ENCODE results near the gene WLS. TPM values are rescaled to one million over a fixed set of nuclear protein-coding genes. Genes with fewer than 3 reads are reported as not detected.

WLS gene
- total and polyA plus RNA-seq, 2 experiments from 2014 or later, result 0.87 to 1.2 TPM

- H3F3A ChIP-seq (replicated peaks; ENCODE audit: low read depth), result no peaks in the 10 kb centered on the region
- ATAC-seq (no peak), DNase-seq (ENCODE audit: low spot score) (no peak)
- no peak for TF ChIP-seq STAT1 (IDR thresholded peaks at IDR 0.05; ENCODE audit: unreplicated experiment)
- no peak for TF ChIP-seq CREB1 (CRISPR knock-in tag; IDR thresholded peaks at IDR 0.05; ENCODE audit: low read depth)
- H3K4me1 ChIP-seq (ENCODE audit: insufficient read depth), result no peaks in the 10 kb centered on the region
- Mint-ChIP-seq H3K36me3 (ENCODE audit: low read depth) (no peaks in the 10 kb centered on the region; the same call in 2 of the 3 replicates), H3K9me3 (no peaks in the 10 kb centered on the region), H3K27me3 (ENCODE audit: insufficient read depth, low read depth, poor library complexity) (no peaks in the 10 kb centered on the region), H3K4me1 (peaks cover 4% of the 10 kb centered on the region), H3K4me3 (no peak overlapping the region), H3K27ac (no peak overlapping the region)
- H3K4me2 ChIP-seq, result no peak overlapping the region
- no peaks in the 10 kb centered on the region for H4K20me1 ChIP-seq (replicated peaks; ENCODE audit: insufficient read depth)
- no peak overlapping the region for H2AFZ ChIP-seq
- no peak overlapping the region for H3K4me3 ChIP-seq
- H3K79me2 ChIP-seq (replicated peaks; ENCODE audit: insufficient read depth), result no peaks in the 10 kb centered on the region
- H3K36me3 ChIP-seq (ENCODE audit: insufficient read depth), result no peaks in the 10 kb centered on the region
- no peaks in the 10 kb centered on the region for H3K27me3 ChIP-seq (ENCODE audit: insufficient read depth)
- H3K9me2 ChIP-seq (ENCODE audit: insufficient read depth), result 0 out of 2 replicates have a peak, but pooled peaks cover 7% of the 10 kb centered on the region
- H3K27ac ChIP-seq (ENCODE audit: low read depth), result no peak overlapping the region
Measured at GRCh38 chr1:68083686-68084085, 148.6 kb downstream of the WLS start.

DNA sequence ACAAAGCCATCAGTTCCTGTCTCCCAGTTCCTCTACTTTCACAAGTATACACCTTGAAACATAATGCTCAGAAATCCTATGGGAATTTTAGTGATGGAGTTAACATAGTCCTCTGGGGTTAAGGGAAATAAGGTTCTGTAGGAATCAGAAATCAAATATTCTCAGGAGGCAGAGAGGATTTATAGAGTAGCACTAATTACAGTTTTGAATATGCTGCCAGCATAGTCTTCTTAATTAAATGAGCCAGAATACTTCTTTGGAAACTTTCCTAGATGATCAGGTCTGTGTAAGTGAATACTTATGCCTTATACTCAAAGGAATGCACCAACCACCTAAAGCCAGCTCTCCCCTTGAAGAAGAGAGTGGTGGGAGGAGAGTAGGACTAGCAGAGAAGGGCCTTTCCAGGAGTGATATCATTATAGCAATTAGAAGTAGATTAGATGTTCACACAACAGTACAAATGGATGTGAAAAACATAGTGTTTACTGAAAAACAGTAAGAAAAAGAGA, 150.5 kb downstream of the WLS start:
- no peak for DNase-seq (ENCODE audit: low spot score)
- Mint-ChIP-seq H3K36me3 (ENCODE audit: low read depth) (no peaks in the 10 kb centered on the region; the same call in 2 of the 3 replicates), H3K9me3 (no peaks in the 10 kb centered on the region), H3K27ac (no peak overlapping the region), H3K4me1 (peaks cover 4% of the 10 kb centered on the region), H3K4me3 (no peak overlapping the region), H3K27me3 (ENCODE audit: insufficient read depth, low read depth, poor library complexity) (peaks cover 1% of the 10 kb centered on the region)
- Histone ChIP-seq H3K4me3 (no peak overlapping the region), H4K20me1 (replicated peaks; ENCODE audit: insufficient read depth) (0 out of 2 replicates have a peak, but pooled peaks cover 3% of the 10 kb centered on the region), H3K27me3 (ENCODE audit: insufficient read depth) (no peaks in the 10 kb centered on the region), H3K4me1 (ENCODE audit: insufficient read depth) (no peaks in the 10 kb centered on the region), H3K27ac (ENCODE audit: low read depth) (no peak overlapping the region), H3K4me2 (no peak overlapping the region), H3K9me2 (ENCODE audit: insufficient read depth) (peaks cover 12% of the 10 kb centered on the region; the same call in 1 of the 2 replicates), H3F3A (replicated peaks; ENCODE audit: low read depth) (no peaks in the 10 kb centered on the region), H3K36me3 (ENCODE audit: insufficient read depth) (no peaks in the 10 kb centered on the region), H2AFZ (no peak overlapping the region), H3K79me2 (replicated peaks; ENCODE audit: insufficient read depth) (no peaks in the 10 kb centered on the region)
- ATAC-seq, result no peak
- TF ChIP-seq EZH2phosphoT487 (IDR thresholded peaks at IDR 0.05; ENCODE audit: unreplicated experiment) (no peak), POLR2AphosphoS5 (IDR thresholded peaks at IDR 0.05; ENCODE audit: low read depth) (no peak), STAT1 (IDR thresholded peaks at IDR 0.05; ENCODE audit: unreplicated experiment) (no peak), NANOG (IDR thresholded peaks at IDR 0.05; ENCODE audit: borderline replicate concordance) (no peak), ZNF114 (CRISPR knock-in tag; IDR thresholded peaks at IDR 0.05) (no peak), CREB1 (CRISPR knock-in tag; IDR thresholded peaks at IDR 0.05; ENCODE audit: low read depth) (no peak), ETS1 (IDR thresholded peaks at IDR 0.05) (no peak), JUNB (IDR thresholded peaks at IDR 0.05; ENCODE audit: unreplicated experiment) (no peak), ZNF331 (CRISPR knock-in tag; IDR thresholded peaks at IDR 0.05; ENCODE audit: low read depth) (no peak), EZH2 (IDR thresholded peaks at IDR 0.05; ENCODE audit: low read depth, unreplicated experiment) (no peak)
- TF ChIP-seq, protein P1, sequence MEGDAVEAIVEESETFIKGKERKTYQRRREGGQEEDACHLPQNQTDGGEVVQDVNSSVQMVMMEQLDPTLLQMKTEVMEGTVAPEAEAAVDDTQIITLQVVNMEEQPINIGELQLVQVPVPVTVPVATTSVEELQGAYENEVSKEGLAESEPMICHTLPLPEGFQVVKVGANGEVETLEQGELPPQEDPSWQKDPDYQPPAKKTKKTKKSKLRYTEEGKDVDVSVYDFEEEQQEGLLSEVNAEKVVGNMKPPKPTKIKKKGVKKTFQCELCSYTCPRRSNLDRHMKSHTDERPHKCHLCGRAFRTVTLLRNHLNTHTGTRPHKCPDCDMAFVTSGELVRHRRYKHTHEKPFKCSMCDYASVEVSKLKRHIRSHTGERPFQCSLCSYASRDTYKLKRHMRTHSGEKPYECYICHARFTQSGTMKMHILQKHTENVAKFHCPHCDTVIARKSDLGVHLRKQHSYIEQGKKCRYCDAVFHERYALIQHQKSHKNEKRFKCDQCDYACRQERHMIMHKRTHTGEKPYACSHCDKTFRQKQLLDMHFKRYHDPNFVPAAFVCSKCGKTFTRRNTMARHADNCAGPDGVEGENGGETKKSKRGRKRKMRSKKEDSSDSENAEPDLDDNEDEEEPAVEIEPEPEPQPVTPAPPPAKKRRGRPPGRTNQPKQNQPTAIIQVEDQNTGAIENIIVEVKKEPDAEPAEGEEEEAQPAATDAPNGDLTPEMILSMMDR (conservative IDR thresholded peaks at IDR 0.05; ENCODE audit: low read depth in 2 of 2), result no peak
- TF ChIP-seq, protein P2, sequence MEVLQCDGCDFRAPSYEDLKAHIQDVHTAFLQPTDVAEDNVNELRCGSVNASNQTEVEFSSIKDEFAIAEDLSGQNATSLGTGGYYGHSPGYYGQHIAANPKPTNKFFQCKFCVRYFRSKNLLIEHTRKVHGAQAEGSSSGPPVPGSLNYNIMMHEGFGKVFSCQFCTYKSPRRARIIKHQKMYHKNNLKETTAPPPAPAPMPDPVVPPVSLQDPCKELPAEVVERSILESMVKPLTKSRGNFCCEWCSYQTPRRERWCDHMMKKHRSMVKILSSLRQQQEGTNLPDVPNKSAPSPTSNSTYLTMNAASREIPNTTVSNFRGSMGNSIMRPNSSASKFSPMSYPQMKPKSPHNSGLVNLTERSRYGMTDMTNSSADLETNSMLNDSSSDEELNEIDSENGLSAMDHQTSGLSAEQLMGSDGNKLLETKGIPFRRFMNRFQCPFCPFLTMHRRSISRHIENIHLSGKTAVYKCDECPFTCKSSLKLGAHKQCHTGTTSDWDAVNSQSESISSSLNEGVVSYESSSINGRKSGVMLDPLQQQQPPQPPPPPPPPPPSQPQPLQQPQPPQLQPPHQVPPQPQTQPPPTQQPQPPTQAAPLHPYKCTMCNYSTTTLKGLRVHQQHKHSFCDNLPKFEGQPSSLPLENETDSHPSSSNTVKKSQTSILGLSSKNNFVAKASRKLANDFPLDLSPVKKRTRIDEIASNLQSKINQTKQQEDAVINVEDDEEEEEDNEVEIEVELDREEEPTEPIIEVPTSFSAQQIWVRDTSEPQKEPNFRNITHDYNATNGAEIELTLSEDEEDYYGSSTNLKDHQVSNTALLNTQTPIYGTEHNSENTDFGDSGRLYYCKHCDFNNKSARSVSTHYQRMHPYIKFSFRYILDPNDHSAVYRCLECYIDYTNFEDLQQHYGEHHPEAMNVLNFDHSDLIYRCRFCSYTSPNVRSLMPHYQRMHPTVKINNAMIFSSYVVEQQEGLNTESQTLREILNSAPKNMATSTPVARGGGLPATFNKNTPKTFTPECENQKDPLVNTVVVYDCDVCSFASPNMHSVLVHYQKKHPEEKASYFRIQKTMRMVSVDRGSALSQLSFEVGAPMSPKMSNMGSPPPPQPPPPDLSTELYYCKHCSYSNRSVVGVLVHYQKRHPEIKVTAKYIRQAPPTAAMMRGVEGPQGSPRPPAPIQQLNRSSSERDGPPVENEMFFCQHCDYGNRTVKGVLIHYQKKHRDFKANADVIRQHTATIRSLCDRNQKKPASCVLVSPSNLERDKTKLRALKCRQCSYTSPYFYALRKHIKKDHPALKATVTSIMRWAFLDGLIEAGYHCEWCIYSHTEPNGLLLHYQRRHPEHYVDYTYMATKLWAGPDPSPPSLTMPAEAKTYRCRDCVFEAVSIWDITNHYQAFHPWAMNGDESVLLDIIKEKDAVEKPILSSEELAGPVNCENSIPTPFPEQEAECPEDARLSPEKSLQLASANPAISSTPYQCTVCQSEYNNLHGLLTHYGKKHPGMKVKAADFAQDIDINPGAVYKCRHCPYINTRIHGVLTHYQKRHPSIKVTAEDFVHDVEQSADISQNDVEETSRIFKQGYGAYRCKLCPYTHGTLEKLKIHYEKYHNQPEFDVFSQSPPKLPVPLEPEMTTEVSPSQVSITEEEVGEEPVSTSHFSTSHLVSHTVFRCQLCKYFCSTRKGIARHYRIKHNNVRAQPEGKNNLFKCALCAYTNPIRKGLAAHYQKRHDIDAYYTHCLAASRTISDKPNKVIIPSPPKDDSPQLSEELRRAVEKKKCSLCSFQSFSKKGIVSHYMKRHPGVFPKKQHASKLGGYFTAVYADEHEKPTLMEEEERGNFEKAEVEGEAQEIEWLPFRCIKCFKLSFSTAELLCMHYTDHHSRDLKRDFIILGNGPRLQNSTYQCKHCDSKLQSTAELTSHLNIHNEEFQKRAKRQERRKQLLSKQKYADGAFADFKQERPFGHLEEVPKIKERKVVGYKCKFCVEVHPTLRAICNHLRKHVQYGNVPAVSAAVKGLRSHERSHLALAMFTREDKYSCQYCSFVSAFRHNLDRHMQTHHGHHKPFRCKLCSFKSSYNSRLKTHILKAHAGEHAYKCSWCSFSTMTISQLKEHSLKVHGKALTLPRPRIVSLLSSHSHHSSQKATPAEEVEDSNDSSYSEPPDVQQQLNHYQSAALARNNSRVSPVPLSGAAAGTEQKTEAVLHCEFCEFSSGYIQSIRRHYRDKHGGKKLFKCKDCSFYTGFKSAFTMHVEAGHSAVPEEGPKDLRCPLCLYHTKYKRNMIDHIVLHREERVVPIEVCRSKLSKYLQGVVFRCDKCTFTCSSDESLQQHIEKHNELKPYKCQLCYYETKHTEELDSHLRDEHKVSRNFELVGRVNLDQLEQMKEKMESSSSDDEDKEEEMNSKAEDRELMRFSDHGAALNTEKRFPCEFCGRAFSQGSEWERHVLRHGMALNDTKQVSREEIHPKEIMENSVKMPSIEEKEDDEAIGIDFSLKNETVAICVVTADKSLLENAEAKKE (CRISPR knock-in tag; IDR thresholded peaks at IDR 0.05), result no peak
